Upper lobe of left lung (tissue), 6 donors: Measurements from ENCODE around the gene KCNMA1. TPM values are rescaled to one million over a fixed set of nuclear protein-coding genes. Genes with fewer than 3 reads are reported as not detected.

Source experiments
- ATAC-seq, 2 donors: fragments of 200-7000 bp; cut with Tn5 transposase; one replicate each; pipeline ENCODE4 v1.9.1; 2022; ENCODE audit warnings: mild to moderate bottlenecking in 2 of 2, moderate library complexity in 2 of 2; ENCODE audit not compliant: low FRiP score in 2 of 2
- DNase-seq, 2 donors: peaks; one replicate each; pipeline ENCODE4 v3.0.0-alpha.2; 2019 to 2020
- H3K27ac ChIP-seq, 4 donors: fragments of 200-600 bp; sonication (generic); one replicate each; pipeline ENCODE4 v1.5.1; 2016 to 2019
- H3K27me3 ChIP-seq, 4 donors: fragments of 200-600 bp; sonication (generic); one replicate each; pipeline ENCODE4 v1.5.1; 2017 to 2019
- H3K36me3 ChIP-seq, 4 donors: fragments of 200-600 bp; sonication (generic); one replicate each; pipeline ENCODE4 v1.5.1; 2016 to 2019
- H3K4me1 ChIP-seq, 4 donors: fragments of 200-600 bp; sonication (generic); one replicate each; pipeline ENCODE4 v1.5.1; 2018 to 2019
- H3K4me3 ChIP-seq, 4 donors: fragments of 200-600 bp; sonication (generic); one replicate each; pipeline ENCODE4 v1.5.1; 2017 to 2019; ENCODE audit warnings: mild to moderate bottlenecking in 2 of 4, moderate library complexity in 1 of 4
- H3K9me3 ChIP-seq, 4 donors: fragments of 200-600 bp; sonication (generic); one replicate each; pipeline ENCODE4 v1.5.1; 2018 to 2019
- EP300 ChIP-seq, 4 donors: sonication (generic); formaldehyde crosslinking; IDR thresholded peaks; one replicate each; pipeline ENCODE4 v1.5.1; 2017; ENCODE audit warnings: antibody characterized with exemption in 4 of 4, control low read depth in 2 of 4
- POLR2A ChIP-seq, 4 donors: fragments of 450-650 bp; IDR thresholded peaks; one replicate each; pipeline ENCODE4 v1.5.1; 2016 to 2017; ENCODE audit warnings: antibody characterized with exemption in 4 of 4, mild to moderate bottlenecking in 2 of 4
- POLR2AphosphoS5 ChIP-seq, 2 donors: sonication (generic); formaldehyde crosslinking; IDR thresholded peaks; one replicate each; pipeline ENCODE4 v1.5.1; 2017; ENCODE audit warnings: antibody characterized with exemption in 2 of 2
- WGBS, 2 donors: methylation state at CpG; one replicate each; pipeline ENCODE4 v1.1.5; 2017 to 2018; 5-methylcytosine and 5-hydroxymethylcytosine counted together
- total RNA-seq, 6 donors: library from RNA; depleted of rRNA in 4 of 6; stranded (reverse); fragments of >200 nt in 4 of 6; gene quantifications; one replicate each; pipeline versions ENCODE4 v1.1.0 to v1.2.1, GENCODE V29; 2016 to 2021
- TF ChIP-seq, protein P1 (sequence below), 6 experiments: fragments of 450-650 bp in 4 of 6; fragments of 200-600 bp in 2 of 6; sonication (generic) in 2 of 6; IDR thresholded peaks; one replicate each; pipeline ENCODE4 v1.5.1; 2016 to 2019; ENCODE audit warnings: antibody characterized with exemption in 6 of 6
- donor health status: DM: no; HTN: no; CAD: no; lungs with moderate emphysema.
- donor health status: DM: no; HTN: yes; CAD: no; lungs with severe emphysema.

The KCNMA1 gene
- total RNA-seq, 6 donors from 2014 or later, result 5.8 to 107 (median 22.0) TPM

DNA sequence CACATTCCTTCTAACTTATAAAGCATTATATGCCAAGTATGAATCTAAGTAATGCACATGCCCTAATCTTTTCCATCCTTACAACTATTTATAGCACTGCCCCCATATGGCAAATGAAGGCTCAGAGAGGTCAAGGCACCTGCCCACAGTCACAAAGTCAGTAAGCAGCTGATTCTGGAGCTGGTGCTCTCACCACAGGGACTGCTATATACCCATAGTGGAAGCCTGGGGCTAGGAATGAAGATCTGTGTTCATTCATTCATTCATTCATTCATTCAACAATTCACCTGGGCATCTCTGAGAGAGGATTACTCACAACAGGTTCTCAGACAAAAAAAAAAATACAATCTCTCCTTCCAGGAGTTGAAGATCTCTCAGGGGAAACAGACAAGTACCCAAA is 213.4 kb downstream of the KCNMA1 start:
- ATAC-seq (no peak), DNase-seq (no peak)
- Histone ChIP-seq H3K9me3 (no peaks in the 10 kb centered on the region), H3K27me3 (no peaks in the 10 kb centered on the region), H3K4me1 (peaks cover 0 to 10% (median 0%) of the 10 kb centered on the region in 4 donors), H3K4me3 (no peak overlapping the region), H3K36me3 (no peaks in the 10 kb centered on the region), H3K27ac (no peak overlapping the region)
- TF ChIP-seq, protein P1, sequence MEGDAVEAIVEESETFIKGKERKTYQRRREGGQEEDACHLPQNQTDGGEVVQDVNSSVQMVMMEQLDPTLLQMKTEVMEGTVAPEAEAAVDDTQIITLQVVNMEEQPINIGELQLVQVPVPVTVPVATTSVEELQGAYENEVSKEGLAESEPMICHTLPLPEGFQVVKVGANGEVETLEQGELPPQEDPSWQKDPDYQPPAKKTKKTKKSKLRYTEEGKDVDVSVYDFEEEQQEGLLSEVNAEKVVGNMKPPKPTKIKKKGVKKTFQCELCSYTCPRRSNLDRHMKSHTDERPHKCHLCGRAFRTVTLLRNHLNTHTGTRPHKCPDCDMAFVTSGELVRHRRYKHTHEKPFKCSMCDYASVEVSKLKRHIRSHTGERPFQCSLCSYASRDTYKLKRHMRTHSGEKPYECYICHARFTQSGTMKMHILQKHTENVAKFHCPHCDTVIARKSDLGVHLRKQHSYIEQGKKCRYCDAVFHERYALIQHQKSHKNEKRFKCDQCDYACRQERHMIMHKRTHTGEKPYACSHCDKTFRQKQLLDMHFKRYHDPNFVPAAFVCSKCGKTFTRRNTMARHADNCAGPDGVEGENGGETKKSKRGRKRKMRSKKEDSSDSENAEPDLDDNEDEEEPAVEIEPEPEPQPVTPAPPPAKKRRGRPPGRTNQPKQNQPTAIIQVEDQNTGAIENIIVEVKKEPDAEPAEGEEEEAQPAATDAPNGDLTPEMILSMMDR (IDR thresholded peaks at IDR 0.05), result no peak
- TF ChIP-seq POLR2A (IDR thresholded peaks at IDR 0.05), result no peak
- TF ChIP-seq EP300 (IDR thresholded peaks at IDR 0.05), result no peak
- TF ChIP-seq POLR2AphosphoS5 (IDR thresholded peaks at IDR 0.05), result no peak

DNA sequence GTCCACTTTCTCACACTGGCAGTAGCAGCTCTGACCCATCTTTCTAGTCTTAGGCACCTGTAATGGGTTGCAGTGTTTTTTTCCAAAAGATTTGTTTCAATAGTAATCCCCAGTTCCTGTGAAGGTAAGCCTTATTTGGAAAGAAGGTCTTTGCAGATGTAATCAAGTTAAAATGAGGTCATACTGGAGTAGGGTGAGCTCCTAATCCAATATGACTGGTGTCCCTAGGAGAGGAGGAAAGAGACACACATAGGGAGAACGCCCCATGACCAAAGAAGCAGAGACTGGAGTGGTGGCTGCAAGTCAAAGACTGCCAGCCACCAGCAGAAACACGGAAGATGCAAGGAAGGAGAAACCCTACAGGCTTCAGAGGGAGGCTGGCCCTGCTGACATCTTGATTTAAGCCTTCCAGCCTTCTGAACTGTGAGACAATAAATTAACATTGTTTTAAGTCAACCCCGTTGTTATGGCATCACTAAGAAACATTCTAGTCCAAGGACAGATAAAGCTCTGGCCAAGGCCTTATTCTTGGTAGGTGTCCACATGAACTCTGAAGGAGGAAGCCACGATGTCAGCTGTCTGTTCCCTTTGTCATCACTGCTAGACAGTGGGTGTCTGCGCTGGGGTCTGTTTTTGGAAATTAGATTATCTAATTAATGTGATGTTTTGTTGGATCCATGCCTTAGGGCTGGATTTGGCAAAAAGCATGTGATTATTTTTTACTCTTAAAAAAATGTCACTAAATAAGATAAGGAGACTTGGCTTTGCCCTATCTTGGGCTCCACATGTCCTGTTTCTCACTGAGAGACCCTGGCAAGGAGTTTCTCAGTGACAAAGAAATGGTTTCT is 214.9 kb downstream of the KCNMA1 start:
- TF ChIP-seq POLR2A (IDR thresholded peaks at IDR 0.05) (no peak), EP300 (IDR thresholded peaks at IDR 0.05) (no peak), POLR2AphosphoS5 (IDR thresholded peaks at IDR 0.05) (no peak)
- TF ChIP-seq, protein P1 (IDR thresholded peaks at IDR 0.05), result no peak
- H3K4me1 ChIP-seq, result peaks cover 0 to 10% (median 0%) of the 10 kb centered on the region in 4 donors
- no peak for DNase-seq
- peak in 1 of 2 donors; percentile 33 for ATAC-seq
- H3K4me3 ChIP-seq, result no peak overlapping the region
- H3K27me3 ChIP-seq, result no peaks in the 10 kb centered on the region
- WGBS, 2 donors, result 62 to 74% methylated on average over 5 of the region's 5 CpGs
- no peak overlapping the region for H3K27ac ChIP-seq
- H3K9me3 ChIP-seq, result no peaks in the 10 kb centered on the region
- H3K36me3 ChIP-seq, result no peaks in the 10 kb centered on the region

DNA sequence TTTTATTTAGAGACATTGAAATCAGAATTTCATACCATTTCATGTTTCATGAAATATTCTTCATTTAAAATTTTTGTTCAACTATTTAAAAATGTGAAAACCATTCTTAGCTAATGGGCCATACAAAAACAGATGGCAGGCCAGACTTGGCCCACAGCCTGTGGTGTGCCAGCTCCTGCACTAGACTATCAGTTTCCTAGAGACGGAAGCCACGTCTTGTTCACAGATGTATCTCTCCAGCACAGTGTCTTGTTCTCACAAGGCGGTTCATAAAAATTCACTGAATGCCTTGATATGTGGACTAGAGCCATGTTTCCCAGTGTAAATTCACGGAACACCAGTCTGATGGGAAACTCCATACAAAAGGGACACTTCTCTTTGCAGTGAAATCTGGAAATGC is 216.0 kb downstream of the KCNMA1 start:
- 80 to 87% methylated on average over 4 of the region's 4 CpGs for WGBS, 2 donors
- H3K27me3 ChIP-seq, result no peaks in the 10 kb centered on the region
- TF ChIP-seq POLR2A (IDR thresholded peaks at IDR 0.05) (no peak), EP300 (IDR thresholded peaks at IDR 0.05) (no peak), POLR2AphosphoS5 (IDR thresholded peaks at IDR 0.05) (no peak)
- TF ChIP-seq, protein P1 (IDR thresholded peaks at IDR 0.05), result no peak
- H3K36me3 ChIP-seq, result no peaks in the 10 kb centered on the region
- peaks cover 0 to 10% (median 0%) of the 10 kb centered on the region in 4 donors for H3K4me1 ChIP-seq
- ATAC-seq (no peak), DNase-seq (no peak)
- no peak overlapping the region for H3K27ac ChIP-seq
- H3K9me3 ChIP-seq, result no peaks in the 10 kb centered on the region
- no peak overlapping the region for H3K4me3 ChIP-seq

DNA sequence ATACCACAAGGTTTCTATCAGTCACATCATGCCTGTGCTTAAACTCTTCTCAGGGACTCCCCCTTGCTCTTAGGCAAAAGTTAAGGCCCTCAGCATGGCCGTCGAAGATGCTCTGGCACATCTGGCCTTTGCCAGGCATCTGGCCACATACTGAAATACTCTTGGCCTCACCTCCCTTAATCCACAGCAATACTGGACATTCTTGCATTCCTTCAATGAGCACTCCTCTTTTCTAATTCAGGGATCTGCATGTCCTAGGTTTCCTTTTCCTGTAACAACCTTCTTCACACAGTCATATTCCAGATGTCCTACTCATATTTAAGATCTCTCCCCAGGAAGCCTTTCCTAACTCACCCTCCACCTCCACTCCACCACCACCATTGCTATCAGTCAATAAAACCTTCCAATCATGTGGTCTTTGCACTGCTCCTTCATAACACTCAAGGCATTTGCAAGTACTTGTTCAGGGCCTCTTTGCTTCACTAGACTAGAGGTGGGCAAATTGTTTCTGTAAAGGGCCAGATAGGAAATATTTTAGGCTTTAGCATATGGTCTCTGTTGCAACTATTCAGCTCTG is 216.6 kb downstream of the KCNMA1 start:
- ATAC-seq (peak in 1 of 2 donors; percentile 42), DNase-seq (no peak)
- TF ChIP-seq POLR2AphosphoS5 (IDR thresholded peaks at IDR 0.05) (no peak), POLR2A (IDR thresholded peaks at IDR 0.05) (no peak), EP300 (IDR thresholded peaks at IDR 0.05) (no peak)
- TF ChIP-seq, protein P1 (IDR thresholded peaks at IDR 0.05), result no peak
- WGBS, 2 donors, result 74 to 85% methylated on average over 2 of the region's 2 CpGs
- Histone ChIP-seq H3K4me3 (no peak overlapping the region), H3K36me3 (no peaks in the 10 kb centered on the region), H3K27me3 (no peaks in the 10 kb centered on the region), H3K4me1 (peaks cover 0 to 10% (median 0%) of the 10 kb centered on the region in 4 donors), H3K27ac (peak overlapping the region in 1 of 4 donors; percentile 46), H3K9me3 (no peaks in the 10 kb centered on the region)
